Hepatocyte (in vitro differentiated cells): ENCODE results near the gene CDC25C. TPM values are rescaled to one million over a fixed set of nuclear protein-coding genes. Genes with fewer than 3 reads are reported as not detected.

Source experiments
- DNase-seq: peaks from one replicate; pipeline ENCODE4 v3.0.0-alpha.2; 2016; ENCODE audit warnings: low spot score
- H2AFZ ChIP-seq: fragments of 200-600 bp; sonication (generic); 2 replicates; pipeline ENCODE4 v1.6.0; 2016; ENCODE audit warnings: antibody characterized with exemption, mild to moderate bottlenecking
- H3K27ac ChIP-seq: fragments of 200-600 bp; sonication (generic); 2 replicates; pipeline ENCODE4 v1.5.1; 2016; ENCODE audit warnings: mild to moderate bottlenecking
- H3K27me3 ChIP-seq: fragments of 200-600 bp; sonication (generic); 2 replicates; pipeline ENCODE4 v1.6.1; 2016
- H3K36me3 ChIP-seq: fragments of 200-600 bp; sonication (generic); replicated peaks from 2 replicates; pipeline ENCODE4 v1.5.1; 2016; ENCODE audit warnings: low read depth; ENCODE audit not compliant: insufficient read depth
- H3K4me1 ChIP-seq: fragments of 200-600 bp; sonication (generic); 2 replicates; pipeline ENCODE4 v1.5.1; 2016; ENCODE audit warnings: mild to moderate bottlenecking, moderate library complexity; ENCODE audit not compliant: insufficient read depth
- H3K4me2 ChIP-seq: fragments of 200-600 bp; sonication (generic); 2 replicates; pipeline ENCODE4 v1.6.0; 2016
- H3K4me3 ChIP-seq: fragments of 200-600 bp; sonication (generic); 2 replicates; pipeline ENCODE4 v1.5.1; 2016; ENCODE audit warnings: mild to moderate bottlenecking
- H3K79me2 ChIP-seq: fragments of 200-600 bp; sonication (generic); 2 replicates; pipeline ENCODE4 v1.6.0; 2017; ENCODE audit warnings: mild to moderate bottlenecking
- H3K9me2 ChIP-seq: fragments of 200-600 bp; sonication (generic); replicated peaks from 2 replicates; pipeline ENCODE4 v1.6.0; 2017; ENCODE audit warnings: mild to moderate bottlenecking; ENCODE audit not compliant: insufficient read depth
- H3K9me3 ChIP-seq: fragments of 200-600 bp; sonication (generic); 2 replicates; pipeline ENCODE4 v1.5.1; 2016; ENCODE audit warnings: low read depth, mild to moderate bottlenecking
- H4K20me1 ChIP-seq: fragments of 200-600 bp; sonication (generic); 2 replicates; pipeline ENCODE4 v1.6.0; 2016; ENCODE audit warnings: mild to moderate bottlenecking; ENCODE audit not compliant: insufficient read depth, poor library complexity, severe bottlenecking
- EZH2 ChIP-seq: fragments of 200-600 bp; sonication (generic); IDR thresholded peaks from 2 replicates; pipeline ENCODE4 v1.6.1; 2016; ENCODE audit warnings: antibody characterized with exemption, mild to moderate bottlenecking, borderline replicate concordance
- EZH2phosphoT487 ChIP-seq: fragments of 200-600 bp; sonication (generic); IDR thresholded peaks from one replicate; pipeline ENCODE4 v1.6.1; 2018; ENCODE audit warnings: antibody characterized with exemption, mild to moderate bottlenecking, low read depth, moderate library complexity; ENCODE audit not compliant: unreplicated experiment, severe bottlenecking
- WGBS: methylation state at CpG from one replicate; pipeline ENCODE4 v1.1.6; 2016; ENCODE audit warnings: low lambda C conversion rate; ENCODE audit errors: missing lambda C conversion rate; 5-methylcytosine and 5-hydroxymethylcytosine counted together
- polyA plus RNA-seq: library from polyadenylated mRNA; unstranded; fragments of >200 nt; fragmentation: Nextera tagmentation; extraction: Ambion mirVana; gene quantifications from 2 replicates; pipeline ENCODE4 v1.2.1, GENCODE V29; 2016
- total RNA-seq: library from RNA; depleted of rRNA; stranded (reverse); fragments of >200 nt; gene quantifications from 2 replicates; pipeline ENCODE4 v1.2.3, GENCODE V29; 2014
- TF ChIP-seq, protein P1 (sequence below): fragments of 200-600 bp; sonication (generic); IDR thresholded peaks from 2 replicates; pipeline ENCODE4 v1.5.1; 2016; ENCODE audit warnings: antibody characterized with exemption, mild to moderate bottlenecking; ENCODE audit not compliant: poor library complexity

CDC25C gene
- total and polyA plus RNA-seq, 2 experiments from 2014 or later, result 1.6 to 3.7 TPM

DNA sequence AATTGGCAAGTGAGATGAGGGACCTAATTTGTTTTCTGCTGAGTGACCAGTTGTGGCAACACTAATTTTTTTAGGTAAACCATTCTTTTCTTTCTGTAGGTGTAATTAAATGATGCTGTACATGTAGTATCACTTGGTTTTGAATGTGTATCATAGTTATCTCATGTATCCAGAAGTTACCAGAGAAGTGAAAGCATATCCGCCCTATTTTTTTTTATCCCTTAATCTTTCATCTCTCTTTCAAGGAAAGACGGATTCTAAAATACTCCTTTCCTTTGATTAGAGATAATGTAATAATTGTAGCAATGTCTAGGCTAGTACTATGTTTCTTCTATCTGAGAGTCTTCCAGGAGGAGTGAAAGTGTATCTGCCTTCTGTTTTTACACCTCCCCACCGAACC, 28.0 kb upstream of the CDC25C start:
- H3K4me1 ChIP-seq, result peaks cover 7% of the 10 kb centered on the region
- H3K79me2 ChIP-seq, result peaks cover 100% of the 10 kb centered on the region
- H3K4me3 ChIP-seq, result no peak overlapping the region
- H3K36me3 ChIP-seq, result no peaks in the 10 kb centered on the region
- H3K9me2 ChIP-seq, result no peaks in the 10 kb centered on the region
- 93% methylated on average over 3 of the region's 3 CpGs for WGBS
- peaks cover 80% of the 10 kb centered on the region for H4K20me1 ChIP-seq
- TF ChIP-seq, protein P1, sequence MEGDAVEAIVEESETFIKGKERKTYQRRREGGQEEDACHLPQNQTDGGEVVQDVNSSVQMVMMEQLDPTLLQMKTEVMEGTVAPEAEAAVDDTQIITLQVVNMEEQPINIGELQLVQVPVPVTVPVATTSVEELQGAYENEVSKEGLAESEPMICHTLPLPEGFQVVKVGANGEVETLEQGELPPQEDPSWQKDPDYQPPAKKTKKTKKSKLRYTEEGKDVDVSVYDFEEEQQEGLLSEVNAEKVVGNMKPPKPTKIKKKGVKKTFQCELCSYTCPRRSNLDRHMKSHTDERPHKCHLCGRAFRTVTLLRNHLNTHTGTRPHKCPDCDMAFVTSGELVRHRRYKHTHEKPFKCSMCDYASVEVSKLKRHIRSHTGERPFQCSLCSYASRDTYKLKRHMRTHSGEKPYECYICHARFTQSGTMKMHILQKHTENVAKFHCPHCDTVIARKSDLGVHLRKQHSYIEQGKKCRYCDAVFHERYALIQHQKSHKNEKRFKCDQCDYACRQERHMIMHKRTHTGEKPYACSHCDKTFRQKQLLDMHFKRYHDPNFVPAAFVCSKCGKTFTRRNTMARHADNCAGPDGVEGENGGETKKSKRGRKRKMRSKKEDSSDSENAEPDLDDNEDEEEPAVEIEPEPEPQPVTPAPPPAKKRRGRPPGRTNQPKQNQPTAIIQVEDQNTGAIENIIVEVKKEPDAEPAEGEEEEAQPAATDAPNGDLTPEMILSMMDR, result no peak
- TF ChIP-seq EZH2 (no peak), EZH2phosphoT487 (no peak)
- H2AFZ ChIP-seq, result no peak overlapping the region
- H3K9me3 ChIP-seq, result no peaks in the 10 kb centered on the region
- H3K27me3 ChIP-seq, result no peaks in the 10 kb centered on the region
- no peak for DNase-seq
- no peak overlapping the region for H3K27ac ChIP-seq
- no peak overlapping the region for H3K4me2 ChIP-seq

DNA sequence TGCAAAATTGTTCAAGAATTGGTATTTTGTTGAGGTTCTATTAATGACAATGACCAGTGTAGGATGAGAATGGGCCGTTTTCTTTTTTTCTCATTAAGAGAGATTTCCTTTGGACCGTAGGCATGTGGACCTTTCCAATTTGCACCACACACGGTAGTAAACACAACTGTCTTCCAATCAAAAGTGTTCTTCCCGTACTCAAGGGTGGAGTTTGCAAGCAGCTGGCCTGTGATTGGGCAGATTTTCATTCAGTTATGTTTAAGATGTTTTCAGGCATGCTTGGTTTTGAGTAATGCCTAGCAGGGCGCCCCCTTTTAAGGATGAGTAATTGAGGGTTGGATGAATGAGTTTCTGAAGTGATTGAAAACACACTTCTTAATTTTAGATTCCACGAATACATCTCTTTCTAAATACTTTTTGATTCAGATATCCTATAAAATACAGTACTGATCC, 23.3 kb upstream of the CDC25C start:
- Histone ChIP-seq H3K4me3 (peak overlapping the region; percentile 98), H3K9me3 (no peaks in the 10 kb centered on the region), H3K4me2 (peak overlapping the region; percentile 90), H3K9me2 (no peaks in the 10 kb centered on the region), H3K27me3 (no peaks in the 10 kb centered on the region), H2AFZ (no peak overlapping the region), H4K20me1 (peaks cover 44% of the 10 kb centered on the region), H3K27ac (peak overlapping the region; percentile 99), H3K4me1 (peaks cover 12% of the 10 kb centered on the region), H3K36me3 (no peaks in the 10 kb centered on the region), H3K79me2 (peaks cover 70% of the 10 kb centered on the region)
- WGBS, result 46% methylated on average over 6 of the region's 6 CpGs
- TF ChIP-seq EZH2 (no peak), EZH2phosphoT487 (no peak)
- TF ChIP-seq, protein P1, result no peak
- DNase-seq, result peak; percentile 34

DNA sequence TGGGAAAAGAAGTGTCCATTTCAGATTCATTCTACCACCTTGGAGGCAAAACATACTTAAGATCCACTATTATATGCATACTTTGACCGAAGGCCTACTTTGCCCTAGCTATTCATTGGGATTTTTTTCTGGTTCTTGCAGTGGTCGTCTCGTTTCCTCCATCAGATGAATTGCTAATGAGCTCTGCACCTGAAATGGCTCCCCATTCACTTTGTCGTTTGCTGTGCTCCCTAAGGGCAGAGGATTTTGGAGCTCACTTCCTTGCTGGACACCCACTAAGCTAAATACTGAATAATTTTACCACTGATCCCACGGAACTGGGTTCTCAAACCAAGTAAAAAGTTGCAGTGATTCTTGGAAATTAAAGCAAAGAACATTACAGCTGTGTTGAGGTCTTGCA, 22.8 kb upstream of the CDC25C start:
- H2AFZ ChIP-seq, result no peak overlapping the region
- H3K4me1 ChIP-seq, result peaks cover 12% of the 10 kb centered on the region
- peak overlapping the region; percentile 90 for H3K4me2 ChIP-seq
- H3K36me3 ChIP-seq, result no peaks in the 10 kb centered on the region
- 20% methylated on average over 5 of the region's 5 CpGs for WGBS
- H4K20me1 ChIP-seq, result peaks cover 38% of the 10 kb centered on the region
- H3K27ac ChIP-seq, result peak overlapping the region; percentile 99
- no peaks in the 10 kb centered on the region for H3K9me3 ChIP-seq
- peaks cover 65% of the 10 kb centered on the region for H3K79me2 ChIP-seq
- H3K9me2 ChIP-seq, result no peaks in the 10 kb centered on the region
- no peaks in the 10 kb centered on the region for H3K27me3 ChIP-seq
- DNase-seq, result no peak
- TF ChIP-seq EZH2 (no peak), EZH2phosphoT487 (no peak)
- TF ChIP-seq, protein P1, result no peak
- peak overlapping the region; percentile 98 for H3K4me3 ChIP-seq
